CD4-positive, alpha-beta memory T cell (primary cell): ENCODE results near the gene MED26. TPM values are rescaled to one million over a fixed set of nuclear protein-coding genes. Genes with fewer than 3 reads are reported as not detected.
A peak's percentile ranks its signal among the peaks of the same experiment; 100 is the strongest.

Source experiments
- CTCF ChIA-PET: fragments of 350-600 bp; sonication (Branson Sonifier 250); formaldehyde crosslinking; loops from one replicate; lab custom pipeline; 2021; ENCODE audit warnings: inconsistent platforms; ENCODE audit not compliant: partially characterized antibody; lab: Charles Lee
- POLR2A ChIA-PET: fragments of 350-600 bp; sonication (Branson Sonifier 250); formaldehyde crosslinking; loops from one replicate; lab custom pipeline; 2021; ENCODE audit not compliant: partially characterized antibody; lab: Charles Lee
- DNase-seq, 5 donors: peaks; one replicate each; pipeline versions ENCODE4 v3.0.0 to v3.0.0-alpha.2; 2020 to 2022; ENCODE audit warnings: mixed read lengths in 1 of 5
- H3K27ac ChIP-seq: one replicate; pipeline ENCODE4 v1.7.0; 2013; ENCODE audit warnings: low read depth, low read length
- H3K27me3 ChIP-seq: 2 replicates; pipeline ENCODE4 v1.7.0; 2013; ENCODE audit warnings: mild to moderate bottlenecking, low read length, moderate library complexity; ENCODE audit not compliant: insufficient read depth
- H3K36me3 ChIP-seq: 2 replicates; pipeline ENCODE4 v1.7.0; 2013; ENCODE audit warnings: mild to moderate bottlenecking, low read length, moderate library complexity; ENCODE audit not compliant: insufficient read depth
- H3K4me1 ChIP-seq: 2 replicates; pipeline ENCODE4 v1.7.0; 2013; ENCODE audit warnings: mild to moderate bottlenecking, low read length, moderate library complexity; ENCODE audit not compliant: insufficient read depth
- H3K4me3 ChIP-seq, 2 donors: one replicate each; pipeline ENCODE4 v1.7.0; 2013; ENCODE audit warnings: low read length in 2 of 2, mild to moderate bottlenecking in 1 of 2
- H3K9me3 ChIP-seq, 2 donors: one replicate each; pipeline ENCODE4 v1.7.0; 2013; ENCODE audit warnings: low read length in 2 of 2, control low read depth in 1 of 2; ENCODE audit not compliant: control insufficient read depth in 1 of 2
- H3K27ac Mint-ChIP-seq, 7 donors: one replicate each; pipeline ENCODE4 v1.8.0; 2020 to 2021; ENCODE audit warnings: mixed read lengths in 7 of 7, mild to moderate bottlenecking in 6 of 7, inconsistent platforms in 3 of 7, moderate library complexity in 3 of 7
- H3K27me3 Mint-ChIP-seq, 2 donors: one replicate each; pipeline ENCODE4 v1.8.0; 2020 to 2021; ENCODE audit warnings: mixed read lengths in 2 of 2
- H3K36me3 Mint-ChIP-seq, 2 donors: one replicate each; pipeline ENCODE4 v1.8.0; 2020 to 2021; ENCODE audit warnings: mixed read lengths in 2 of 2, inconsistent platforms in 1 of 2, mild to moderate bottlenecking in 1 of 2
- H3K4me1 Mint-ChIP-seq, 4 donors: one replicate each; pipeline ENCODE4 v1.8.0; 2020 to 2021; ENCODE audit warnings: mixed read lengths in 4 of 4, mild to moderate bottlenecking in 1 of 4
- H3K4me3 Mint-ChIP-seq, 8 donors: one replicate each; pipeline ENCODE4 v1.8.0; 2020 to 2021; ENCODE audit warnings: mixed read lengths in 8 of 8, mild to moderate bottlenecking in 7 of 8, moderate library complexity in 6 of 8, inconsistent platforms in 3 of 8
- H3K9me3 Mint-ChIP-seq, 8 donors: one replicate each; pipeline ENCODE4 v1.8.0; 2020 to 2021; ENCODE audit warnings: mixed read lengths in 8 of 8, mild to moderate bottlenecking in 5 of 8, inconsistent platforms in 3 of 8, moderate library complexity in 1 of 8
- intact Hi-C: fragments of 100-400 bp; cut with micrococcal nuclease; formaldehyde crosslinking; loops from one replicate; pipeline ENCODE4 v1.15.1; 2023
- polyA plus RNA-seq, 2 donors: library from polyadenylated mRNA; unstranded; fragments of 300-500 nt; fragmentation: Illumina TruSeq; gene quantifications; one replicate each; pipeline ENCODE4 v1.2.3, GENCODE V29; 2021
- total RNA-seq, 2 experiments: library from RNA; stranded (reverse); gene quantifications; one replicate each; pipeline ENCODE4 v1.2.3, GENCODE V29; 2021

MED26 gene
- total and polyA plus RNA-seq, 4 experiments from 2014 or later, result 3.3 to 18.6 (median 11.2) TPM

DNA sequence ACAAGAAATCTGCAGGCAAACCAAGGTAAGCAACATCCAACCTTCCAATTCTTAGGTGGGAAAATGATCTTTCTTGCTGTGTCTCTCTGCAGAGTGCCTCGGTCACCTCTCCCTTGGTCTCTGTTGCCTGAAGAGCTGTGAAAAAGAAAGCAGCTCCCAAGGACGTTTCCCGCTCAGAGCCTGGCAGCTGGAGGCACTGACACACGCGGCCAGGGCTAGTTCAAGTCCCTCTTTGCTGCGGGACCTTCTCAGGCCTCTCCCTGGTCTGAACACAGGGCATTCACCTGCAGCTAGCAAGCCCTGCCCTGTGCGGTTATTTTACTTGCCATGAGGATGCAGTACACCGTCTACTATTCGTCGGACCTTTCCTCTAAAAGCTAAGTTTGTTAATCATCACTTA, 3.8 kb downstream of the MED26 start:
- Mint-ChIP-seq H3K27ac (peak overlapping the region in 1 of 7 donors; percentile 71), H3K4me3 (no peak overlapping the region), H3K9me3 (no peaks in the 10 kb centered on the region), H3K4me1 (peaks cover 37 to 83% (median 61%) of the 10 kb centered on the region in 4 donors), H3K36me3 (peaks cover 14 to 43% of the 10 kb centered on the region in 2 donors), H3K27me3 (no peaks in the 10 kb centered on the region)
- Histone ChIP-seq H3K4me3 (no peak overlapping the region), H3K4me1 (peaks cover 68% of the 10 kb centered on the region), H3K36me3 (peaks cover 14% of the 10 kb centered on the region), H3K27me3 (no peaks in the 10 kb centered on the region), H3K9me3 (no peaks in the 10 kb centered on the region), H3K27ac (no peak overlapping the region)
- intact Hi-C loops, result no loop called here
- CTCF ChIA-PET, result interaction anchor here (0.6 to 1.0 kb wide), 2 partner anchors 10 to 40 kb away, joined by 3 to 5 read pairs; no protein-coding TSS in a partner anchor
- DNase-seq, result no peak
- POLR2A ChIA-PET, result interaction anchor here (0.7 to 1.4 kb wide), 5 partner anchors 25 to 57 kb away, joined by 3 to 7 read pairs (median 4); no protein-coding TSS in a partner anchor

DNA sequence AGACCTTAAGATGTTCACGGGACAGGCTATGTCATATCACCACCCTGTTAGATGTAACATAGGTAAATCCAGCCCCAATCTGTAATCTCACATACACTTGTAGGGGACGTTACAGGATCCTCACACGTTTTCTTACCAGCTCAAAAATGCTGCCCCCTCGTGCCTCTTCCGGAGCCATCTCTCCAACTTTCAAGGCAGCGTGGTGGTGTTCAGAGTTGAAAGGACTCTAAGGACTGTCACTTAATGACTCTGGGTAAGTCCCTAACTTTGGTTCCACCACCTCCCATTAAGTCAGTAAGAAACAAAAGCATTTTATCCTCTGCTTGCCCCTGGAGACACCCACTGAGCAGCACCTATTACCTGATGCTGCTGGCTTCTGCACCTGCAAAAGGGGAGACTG, 4.4 kb downstream of the MED26 start:
- Mint-ChIP-seq H3K27me3 (no peaks in the 10 kb centered on the region), H3K4me3 (peak overlapping the region in 1 of 8 donors; percentile 18), H3K4me1 (peaks cover 37 to 83% (median 63%) of the 10 kb centered on the region in 4 donors), H3K27ac (peak overlapping the region in 4 of 7 donors; percentile 25 to 76 (median 57)), H3K9me3 (no peaks in the 10 kb centered on the region), H3K36me3 (peaks cover 14 to 38% of the 10 kb centered on the region in 2 donors)
- POLR2A ChIA-PET, result interaction anchor here (1.4 kb wide), 1 partner anchor 25 kb away, joined by 3 read pairs; no protein-coding TSS in a partner anchor
- intact Hi-C loops, result no loop called here
- Histone ChIP-seq H3K27ac (no peak overlapping the region), H3K4me3 (no peak overlapping the region), H3K9me3 (no peaks in the 10 kb centered on the region), H3K4me1 (peaks cover 68% of the 10 kb centered on the region), H3K27me3 (no peaks in the 10 kb centered on the region), H3K36me3 (peaks cover 14% of the 10 kb centered on the region)
- CTCF ChIA-PET, result no interaction called here
- DNase-seq, result no peak

DNA sequence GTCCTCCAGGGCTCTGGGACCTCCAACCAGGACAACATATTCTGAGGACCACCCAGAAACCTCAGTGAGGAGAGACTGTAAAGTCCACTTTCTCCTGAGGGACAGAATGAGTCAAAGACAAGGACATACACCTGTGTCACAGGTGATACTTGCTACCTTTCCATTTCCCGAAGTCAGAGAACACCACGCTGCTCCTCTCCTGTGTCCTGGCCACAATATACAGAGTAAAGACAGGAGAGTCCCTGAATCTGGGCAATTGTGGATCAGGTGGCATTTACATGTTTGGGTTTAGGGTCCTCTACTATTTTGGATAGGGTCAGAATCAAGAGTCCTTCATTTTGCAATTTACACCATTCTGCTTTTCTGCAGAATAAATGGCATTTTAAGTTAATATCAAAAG, 4.9 kb downstream of the MED26 start:
- Mint-ChIP-seq H3K27me3 (no peaks in the 10 kb centered on the region), H3K4me3 (peak overlapping the region in 1 of 8 donors; percentile 18), H3K4me1 (peaks cover 39 to 85% (median 67%) of the 10 kb centered on the region in 4 donors), H3K9me3 (no peaks in the 10 kb centered on the region), H3K27ac (peak overlapping the region in 1 of 7 donors; percentile 76), H3K36me3 (peaks cover 14 to 34% of the 10 kb centered on the region in 2 donors)
- Histone ChIP-seq H3K9me3 (no peaks in the 10 kb centered on the region), H3K27ac (no peak overlapping the region), H3K27me3 (no peaks in the 10 kb centered on the region), H3K4me1 (peaks cover 73% of the 10 kb centered on the region), H3K36me3 (peaks cover 14% of the 10 kb centered on the region), H3K4me3 (no peak overlapping the region)
- no peak for DNase-seq
- intact Hi-C loops, result no loop called here
- POLR2A ChIA-PET, result interaction anchor here (1.3 kb wide), 1 partner anchor 38 kb away, joined by 3 read pairs; no protein-coding TSS in a partner anchor
- CTCF ChIA-PET, result no interaction called here

DNA sequence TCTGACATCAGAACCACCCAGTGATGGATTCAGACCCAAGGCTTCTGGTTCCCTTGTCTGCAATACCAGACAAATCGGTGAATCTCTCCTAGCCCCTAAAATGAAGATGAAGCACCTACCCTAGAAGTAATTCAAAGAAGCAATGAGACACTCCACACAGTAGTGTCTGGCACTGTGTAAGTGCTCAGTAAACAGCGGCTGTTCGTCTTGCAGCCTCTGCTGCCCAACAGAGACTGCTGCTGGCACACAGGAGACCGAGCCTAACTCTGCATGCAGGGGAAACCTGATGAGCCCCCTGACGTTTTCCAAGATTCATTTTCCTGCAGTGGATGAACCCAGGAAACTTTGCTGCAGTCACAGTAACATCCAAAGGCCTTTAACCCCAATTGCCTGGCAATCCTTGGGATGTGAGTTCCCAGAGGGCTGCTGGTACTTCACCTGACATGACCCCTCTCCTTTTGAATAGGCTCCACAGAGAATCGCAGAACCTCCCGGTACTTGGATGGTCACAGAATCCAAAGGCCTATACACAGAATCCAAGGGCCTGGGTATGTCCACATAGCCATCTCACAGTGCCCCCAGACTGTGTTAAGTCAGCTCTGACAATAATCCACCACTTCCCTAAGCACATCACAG, 6.7 kb downstream of the MED26 start:
- Histone ChIP-seq H3K36me3 (peaks cover 14% of the 10 kb centered on the region), H3K4me3 (no peak overlapping the region), H3K27me3 (no peaks in the 10 kb centered on the region), H3K27ac (no peak overlapping the region), H3K4me1 (peaks cover 81% of the 10 kb centered on the region), H3K9me3 (no peaks in the 10 kb centered on the region)
- POLR2A ChIA-PET, result no interaction called here
- peaks cover 14 to 26% of the 10 kb centered on the region in 2 donors for H3K36me3 Mint-ChIP-seq
- H3K4me3 Mint-ChIP-seq, result no peak overlapping the region
- H3K4me1 Mint-ChIP-seq, result peaks cover 49 to 93% (median 74%) of the 10 kb centered on the region in 4 donors
- DNase-seq, result no peak
- H3K27ac Mint-ChIP-seq, result peak overlapping the region in 2 of 7 donors; percentile 27 to 86
- H3K27me3 Mint-ChIP-seq, result no peaks in the 10 kb centered on the region
- CTCF ChIA-PET, result no interaction called here
- intact Hi-C loops, result no loop called here
- no peaks in the 10 kb centered on the region for H3K9me3 Mint-ChIP-seq

DNA sequence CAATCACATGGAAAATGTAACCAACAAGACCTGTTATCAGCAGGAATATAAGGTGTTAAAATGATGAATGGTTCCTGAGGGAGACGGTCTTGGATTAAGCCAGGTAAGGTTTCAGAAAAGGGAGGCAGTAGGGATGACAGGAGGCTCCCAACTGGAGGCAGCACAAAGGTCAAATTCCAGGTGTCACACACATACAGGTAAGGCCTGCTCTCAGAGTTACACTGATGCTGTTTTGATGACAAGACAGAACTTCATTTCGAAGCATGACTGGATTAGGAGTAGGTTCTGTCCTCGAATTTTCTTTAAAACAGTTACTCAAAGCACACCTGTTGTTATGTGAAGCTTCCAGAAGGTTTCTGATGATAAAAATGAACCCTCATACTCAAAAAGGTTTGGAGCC, 7.4 kb downstream of the MED26 start:
- H3K27me3 ChIP-seq, result no peaks in the 10 kb centered on the region
- H3K27ac ChIP-seq, result no peak overlapping the region
- H3K4me3 Mint-ChIP-seq, result peak overlapping the region in 1 of 8 donors; percentile 24
- peaks cover 81% of the 10 kb centered on the region for H3K4me1 ChIP-seq
- H3K9me3 Mint-ChIP-seq, result no peaks in the 10 kb centered on the region
- no peaks in the 10 kb centered on the region for H3K27me3 Mint-ChIP-seq
- peak overlapping the region in 3 of 7 donors; percentile 27 to 70 (median 50) for H3K27ac Mint-ChIP-seq
- peaks cover 14% of the 10 kb centered on the region for H3K36me3 ChIP-seq
- ChIA-PET POLR2A (no interaction called here), CTCF (no interaction called here)
- intact Hi-C loops, result no loop called here
- H3K36me3 Mint-ChIP-seq, result peaks cover 10 to 22% of the 10 kb centered on the region in 2 donors
- no peak for DNase-seq
- no peak overlapping the region for H3K4me3 ChIP-seq
- H3K4me1 Mint-ChIP-seq, result peaks cover 44 to 93% (median 73%) of the 10 kb centered on the region in 4 donors
- H3K9me3 ChIP-seq, result no peaks in the 10 kb centered on the region

DNA sequence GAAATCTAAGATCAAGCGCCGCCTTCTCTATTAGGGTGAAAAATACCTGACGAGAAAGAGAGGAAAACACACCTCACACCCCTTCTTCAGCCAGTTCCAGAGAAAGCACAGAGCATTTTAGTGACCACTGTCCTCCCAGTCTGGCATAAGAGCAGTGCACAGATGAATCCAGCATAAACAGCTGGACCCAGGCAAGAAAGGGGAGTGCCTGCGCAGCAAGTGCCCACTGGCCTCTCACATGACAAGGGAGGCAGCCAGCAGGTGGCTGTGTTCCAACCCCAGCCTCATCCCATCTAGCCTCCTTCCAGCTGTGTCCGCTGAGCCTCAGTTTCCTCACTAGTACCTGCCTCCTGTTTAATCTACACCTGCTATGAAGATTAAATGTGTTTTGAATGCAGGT, 8.0 kb downstream of the MED26 start:
- Mint-ChIP-seq H3K36me3 (peaks cover 6 to 16% of the 10 kb centered on the region in 2 donors), H3K4me1 (peaks cover 41 to 93% (median 72%) of the 10 kb centered on the region in 4 donors), H3K9me3 (no peaks in the 10 kb centered on the region), H3K27me3 (no peaks in the 10 kb centered on the region), H3K4me3 (no peak overlapping the region), H3K27ac (peak overlapping the region in 3 of 7 donors; percentile 22 to 70 (median 64))
- no peak for DNase-seq
- intact Hi-C loops, result no loop called here
- ChIA-PET POLR2A (no interaction called here), CTCF (no interaction called here)
- no peak overlapping the region for H3K4me3 ChIP-seq
- H3K36me3 ChIP-seq, result peaks cover 14% of the 10 kb centered on the region
- no peaks in the 10 kb centered on the region for H3K9me3 ChIP-seq
- H3K27me3 ChIP-seq, result no peaks in the 10 kb centered on the region
- H3K27ac ChIP-seq, result no peak overlapping the region
- H3K4me1 ChIP-seq, result peaks cover 83% of the 10 kb centered on the region

DNA sequence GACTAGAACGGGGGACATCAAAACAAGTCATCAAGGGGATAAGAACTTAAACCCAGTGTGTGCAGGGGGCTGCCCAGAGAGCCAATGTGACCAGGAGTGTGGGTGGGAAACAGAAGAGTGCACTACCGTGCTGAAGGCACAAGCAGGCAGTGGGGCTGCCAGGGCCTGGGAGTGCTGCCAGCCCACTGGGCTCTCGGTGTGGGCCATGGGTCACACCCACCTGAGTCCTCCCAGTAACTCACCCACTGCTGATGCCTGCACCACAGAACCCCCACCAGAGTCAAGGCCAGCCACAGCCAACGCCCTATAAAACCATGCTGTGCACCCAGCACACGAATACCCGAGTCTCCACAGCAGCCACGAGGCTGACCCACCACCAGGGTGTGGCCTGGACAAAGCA, 8.5 kb downstream of the MED26 start:
- POLR2A ChIA-PET, result no interaction called here
- H3K36me3 Mint-ChIP-seq, result peaks cover 6 to 11% of the 10 kb centered on the region in 2 donors
- no peaks in the 10 kb centered on the region for H3K9me3 Mint-ChIP-seq
- H3K27me3 ChIP-seq, result no peaks in the 10 kb centered on the region
- intact Hi-C loops, result no loop called here
- H3K4me3 Mint-ChIP-seq, result no peak overlapping the region
- peak overlapping the region in 3 of 7 donors; percentile 22 to 75 (median 55) for H3K27ac Mint-ChIP-seq
- peaks cover 14% of the 10 kb centered on the region for H3K36me3 ChIP-seq
- no peaks in the 10 kb centered on the region for H3K27me3 Mint-ChIP-seq
- no peaks in the 10 kb centered on the region for H3K9me3 ChIP-seq
- peaks cover 87% of the 10 kb centered on the region for H3K4me1 ChIP-seq
- peaks cover 44 to 94% (median 71%) of the 10 kb centered on the region in 4 donors for H3K4me1 Mint-ChIP-seq
- CTCF ChIA-PET, result no interaction called here
- no peak overlapping the region for H3K4me3 ChIP-seq
- no peak for DNase-seq
- no peak overlapping the region for H3K27ac ChIP-seq
